Subcutaneous adipose tissue (tissue), 4 donors: ENCODE data around the gene SHROOM3. TPM values are rescaled to one million over a fixed set of nuclear protein-coding genes. Genes with fewer than 3 reads are reported as not detected.

Experiments
- CTCF ChIP-seq: fragments of 450-650 bp; IDR thresholded peaks from one replicate; pipeline ENCODE4 v1.5.1; 2016; ENCODE audit warnings: low read depth, mild to moderate bottlenecking, control low read depth, antibody characterized with exemption, moderate library complexity
- total RNA-seq, 4 donors: library from RNA; depleted of rRNA; stranded (reverse); fragments of >200 nt; gene quantifications; one replicate each; pipeline ENCODE4 v1.1.0, GENCODE V29; 2016

SHROOM3 gene
- total RNA-seq, 4 donors from 2014 or later, result 0.22 to 0.38 (median 0.33) TPM; not detected in 1

GRCh38 chr4:76447393-76447851, 12.4 kb downstream of the SHROOM3 start:
- no peak for TF ChIP-seq CTCF

- no peak for TF ChIP-seq CTCF
Measured at GRCh38 chr4:76448211-76448610, 13.2 kb downstream of the SHROOM3 start.

GRCh38 chr4:76449362-76449767, 14.3 kb downstream of the SHROOM3 start:
- TF ChIP-seq CTCF, result no peak

GRCh38 chr4:76449833-76450232, 14.8 kb downstream of the SHROOM3 start:
- no peak for TF ChIP-seq CTCF

- no peak for TF ChIP-seq CTCF
Measured at GRCh38 chr4:76453232-76453631, 18.2 kb downstream of the SHROOM3 start.

GRCh38 chr4:76457885-76458284, 22.9 kb downstream of the SHROOM3 start:
- no peak for TF ChIP-seq CTCF

GRCh38 chr4:76458297-76458696, 23.3 kb downstream of the SHROOM3 start:
- TF ChIP-seq CTCF, result no peak
